AG20443 (cell line): ENCODE measurements around the gene RERG.
A peak's percentile ranks its signal among the peaks of the same experiment; 100 is the strongest.
"Not testable (repeated sequence)": the region's sequence is repeated elsewhere in the genome, so short reads cannot be mapped to it uniquely, and the experiment has no call there.

ENCODE experiments used
- DNase-seq: peaks from one replicate; pipeline ENCODE4 v3.0.0; 2012; ENCODE audit warnings: low spot score, mixed read lengths

Gene RERG

GRCh38 chr12:15220915-15221885 lies at the start of gene RERG:
RERG (minus strand) TSS chr12:15221417; CDS start chr12:15217489, 3,928 bp downstream.
- peak; percentile 94 for DNase-seq

- DNase-seq, result no peak
These were observed 49.4 kb upstream of the RERG start for GRCh38 chr12:15270591-15270990.

- peak; percentile 73 for DNase-seq
These were observed 47.8 kb upstream of the RERG start for GRCh38 chr12:15268927-15269552.

- DNase-seq, result no peak
These were observed 47.1 kb upstream of the RERG start for GRCh38 chr12:15268309-15268708.

GRCh38 chr12:15265875-15266274 lies 44.7 kb upstream of the RERG start:
- no peak for DNase-seq

- DNase-seq, result peak; percentile 59
These were observed 35.5 kb upstream of the RERG start for GRCh38 chr12:15256761-15257160.

- DNase-seq, result no peak
These were observed 32.8 kb upstream of the RERG start for GRCh38 chr12:15253990-15254389.

- no peak for DNase-seq
These were observed 23.7 kb upstream of the RERG start for GRCh38 chr12:15244926-15245325.

GRCh38 chr12:15244341-15244740 lies 23.1 kb upstream of the RERG start:
- no peak for DNase-seq

- DNase-seq, result no peak
These were observed 21.9 kb upstream of the RERG start for GRCh38 chr12:15243102-15243501.

GRCh38 chr12:15240898-15241297 lies 19.7 kb upstream of the RERG start:
- no peak for DNase-seq

- no peak for DNase-seq
These were observed 13.3 kb upstream of the RERG start for GRCh38 chr12:15234508-15234907.

GRCh38 chr12:15234011-15234410 lies 12.8 kb upstream of the RERG start:
- DNase-seq, result no peak

- DNase-seq, result no peak
These were observed 11.7 kb upstream of the RERG start for GRCh38 chr12:15232959-15233358.

GRCh38 chr12:15231493-15231892 lies 10.3 kb upstream of the RERG start:
- DNase-seq, result no peak

- no peak for DNase-seq
These were observed 9.5 kb upstream of the RERG start for GRCh38 chr12:15230751-15231150.

GRCh38 chr12:15230137-15230536 lies 8.9 kb upstream of the RERG start:
- no peak for DNase-seq

- peak; percentile 63 for DNase-seq
These were observed 5.9 kb upstream of the RERG start for GRCh38 chr12:15227004-15227679.

GRCh38 chr12:15225863-15226218 lies 4.6 kb upstream of the RERG start:
- DNase-seq, result not testable (repeated sequence)

GRCh38 chr12:15225136-15225862 lies 4.1 kb upstream of the RERG start:
- no peak for DNase-seq

- no peak for DNase-seq
These were observed 1.0 kb upstream of the RERG start for GRCh38 chr12:15222219-15222618.

GRCh38 chr12:15220451-15220850 lies 766 bp downstream of the RERG start:
- DNase-seq, result no peak
